ENCODE results near the gene SDK2.

Gene SDK2

DNA sequence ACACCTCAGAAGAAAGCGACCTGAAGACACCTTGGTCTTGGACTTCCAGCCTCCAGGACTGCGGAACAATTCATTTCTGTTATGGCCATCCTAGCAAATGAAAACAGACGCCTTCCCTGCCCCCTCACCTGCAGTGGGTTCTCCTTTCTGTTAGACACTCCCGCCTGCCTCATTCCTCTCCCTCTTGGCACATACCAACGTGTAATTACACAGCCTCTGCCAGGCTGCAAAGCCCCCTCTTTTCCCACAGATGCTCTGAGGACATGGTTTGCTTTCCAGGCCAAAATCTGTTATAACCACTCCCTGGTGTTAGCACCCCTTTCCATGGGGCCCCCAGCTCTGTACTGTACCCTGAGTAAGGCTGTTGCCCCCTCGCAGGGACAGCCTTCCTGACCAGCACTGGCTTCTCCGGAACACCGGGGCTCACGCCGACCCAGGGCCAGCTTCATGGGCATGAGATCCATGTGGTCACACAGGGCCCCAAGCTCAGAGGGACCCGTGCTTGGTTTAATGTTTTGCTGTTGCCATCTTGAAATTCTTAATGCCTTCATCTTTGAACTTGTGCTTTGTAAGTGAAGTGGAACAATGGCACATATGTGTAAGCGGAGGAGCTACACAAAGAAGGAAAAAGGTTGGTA is 64.1 kb downstream of the SDK2 start:
- no peak for DNase-seq (ENCODE audit: extremely low spot score)
- POLR2A ChIA-PET: no interaction called here
- no peak for TF ChIP-seq TARDBP (IDR thresholded peaks at IDR 0.05)
- no peak for TF ChIP-seq NFRKB (IDR thresholded peaks at IDR 0.05)
- no peak for TF ChIP-seq PKNOX1 (IDR thresholded peaks at IDR 0.05)
- no peak for TF ChIP-seq FOXA1 (IDR thresholded peaks at IDR 0.05)
- no peak for TF ChIP-seq ZNF384 (IDR thresholded peaks at IDR 0.05)
- TF ChIP-seq FOXK2 (IDR thresholded peaks at IDR 0.05): no peak
- TF ChIP-seq CTBP1 (IDR thresholded peaks at IDR 0.05; ENCODE audit: borderline replicate concordance): no peak
- CTCF ChIA-PET: no interaction called here

GRCh38 chr17:73576556-73577098 is 67.6 kb downstream of the SDK2 start:
- CTCF ChIA-PET: no interaction called here
- TF ChIP-seq L3MBTL2 (conservative IDR thresholded peaks at IDR 0.05): no peak
- TF ChIP-seq ARNT (IDR thresholded peaks at IDR 0.05): no peak
- TF ChIP-seq CTBP1 (IDR thresholded peaks at IDR 0.05; ENCODE audit: borderline replicate concordance): no peak
- POLR2A ChIA-PET: no interaction called here
- no peak for DNase-seq (ENCODE audit: extremely low spot score)

DNA sequence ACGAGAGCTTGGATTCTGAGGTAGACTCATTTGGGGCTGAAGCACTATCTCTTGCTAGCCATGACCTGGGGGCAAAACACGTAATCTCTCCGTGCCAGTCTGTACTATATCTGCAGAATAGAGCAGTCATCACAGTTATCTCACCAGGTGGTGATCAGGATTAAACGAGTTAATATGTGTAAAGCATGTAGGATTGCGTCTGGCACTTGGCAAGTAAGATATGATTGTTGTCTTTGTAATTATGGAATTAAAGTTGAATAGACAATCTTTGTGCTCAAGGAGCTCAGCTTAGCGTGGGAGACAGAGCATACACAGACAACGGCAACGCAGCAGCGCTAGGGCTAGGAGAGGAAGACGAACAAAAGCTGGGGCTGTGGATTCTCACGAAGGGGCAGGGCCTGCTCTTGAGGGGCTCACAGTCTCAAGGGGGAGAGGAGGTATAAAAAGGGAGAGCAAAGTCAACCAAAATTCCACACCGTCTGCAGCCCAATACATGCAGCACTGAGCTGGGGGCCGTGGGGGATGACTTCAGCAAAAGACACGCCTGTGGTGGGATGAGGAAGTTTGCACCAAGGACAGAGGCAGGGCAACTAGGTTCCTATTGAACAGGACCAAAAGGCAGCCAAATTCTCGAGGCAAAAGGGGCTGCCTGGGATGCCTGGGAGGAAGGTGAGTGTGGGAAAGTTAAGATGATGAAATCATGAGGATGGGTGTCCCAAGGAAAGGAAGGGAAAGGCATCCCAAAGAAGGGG is 68.6 kb downstream of the SDK2 start:
- ChIA-PET POLR2A (no interaction called here), CTCF (interaction anchor here (0.8 kb wide), 1 partner anchor 8 kb away, joined by 4 read pairs; no protein-coding TSS in a partner anchor)
- TF ChIP-seq SUZ12 (IDR thresholded peaks at IDR 0.05) (no peak), ZNF384 (IDR thresholded peaks at IDR 0.05) (no peak), SP1 (IDR thresholded peaks at IDR 0.05) (no peak), TARDBP (IDR thresholded peaks at IDR 0.05) (no peak), FOXK2 (IDR thresholded peaks at IDR 0.05) (no peak), BHLHE40 (IDR thresholded peaks at IDR 0.05; ENCODE audit: borderline replicate concordance) (no peak), L3MBTL2 (conservative IDR thresholded peaks at IDR 0.05) (no peak), HDGF (IDR thresholded peaks at IDR 0.05; ENCODE audit: borderline replicate concordance) (no peak), FOXA1 (IDR thresholded peaks at IDR 0.05) (no peak), NFRKB (IDR thresholded peaks at IDR 0.05) (no peak), PKNOX1 (IDR thresholded peaks at IDR 0.05) (no peak), LEF1 (IDR thresholded peaks at IDR 0.05; ENCODE audit: borderline replicate concordance) (no peak)
- no peak for DNase-seq (ENCODE audit: extremely low spot score)

DNA sequence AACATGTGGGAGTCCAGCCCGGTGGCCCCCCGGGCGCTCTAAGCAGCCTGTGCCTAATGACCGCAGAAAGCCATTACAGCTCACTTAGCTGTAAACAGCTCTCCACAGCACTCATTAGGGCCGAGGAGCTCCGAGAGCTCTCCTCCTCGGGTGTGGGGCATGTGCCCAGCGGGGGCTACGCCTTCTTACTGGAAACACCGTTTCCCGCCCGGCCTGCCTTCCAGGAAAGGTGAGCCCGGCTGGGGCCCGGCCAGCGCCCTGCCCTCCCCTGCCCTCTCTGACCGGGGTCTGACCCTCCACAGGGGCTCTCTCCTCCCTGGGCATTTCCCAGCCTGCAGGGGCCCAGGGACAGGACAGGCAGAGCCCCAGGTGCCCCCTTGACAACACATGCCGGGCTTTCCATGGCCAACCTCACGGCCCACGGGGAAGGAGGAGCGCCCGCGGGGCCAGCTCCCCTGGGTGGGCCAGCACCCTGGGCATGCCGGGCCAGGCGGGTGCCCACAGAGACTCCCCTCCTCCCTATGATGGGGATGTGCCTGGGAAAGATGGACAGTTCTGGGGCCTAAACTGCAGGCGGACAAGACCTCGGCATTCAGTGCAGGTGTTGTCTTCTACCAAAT is 72.6 kb downstream of the SDK2 start:
- POLR2A ChIA-PET: no interaction called here
- TF ChIP-seq FOXK2 (IDR thresholded peaks at IDR 0.05) (no peak), BHLHE40 (IDR thresholded peaks at IDR 0.05; ENCODE audit: borderline replicate concordance) (no peak), ELF4 (IDR thresholded peaks at IDR 0.05) (no peak), HDGF (IDR thresholded peaks at IDR 0.05; ENCODE audit: borderline replicate concordance) (no peak), L3MBTL2 (conservative IDR thresholded peaks at IDR 0.05) (no peak)
- CTCF ChIA-PET: no interaction called here
- DNase-seq (ENCODE audit: extremely low spot score): no peak

DNA sequence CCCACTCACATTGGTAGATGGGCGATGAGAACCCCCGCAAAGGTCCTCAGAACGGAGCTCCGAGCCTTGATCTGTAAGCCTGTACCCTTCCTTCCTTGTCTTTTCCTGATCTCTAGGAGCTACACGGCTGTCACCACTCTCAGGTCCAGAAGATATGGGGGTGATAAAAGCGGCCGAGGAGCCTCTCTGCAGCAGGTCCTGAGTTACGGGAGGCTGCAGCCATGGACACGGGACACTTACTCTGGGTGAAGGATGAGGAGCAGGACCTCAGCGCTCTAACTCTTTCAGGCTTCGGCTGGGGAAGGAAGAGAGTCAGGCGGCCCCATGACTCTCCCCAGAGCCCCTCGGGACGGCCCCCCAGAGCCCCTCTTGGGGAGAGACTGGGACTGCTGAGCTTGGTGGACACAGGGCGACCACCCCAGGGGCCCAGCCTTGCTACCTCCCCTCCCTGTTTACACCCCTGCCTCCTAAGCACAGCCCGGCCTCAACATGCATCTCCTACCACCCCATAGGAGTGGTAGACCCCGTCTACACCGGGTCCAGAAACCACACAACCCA is 74.4 kb downstream of the SDK2 start:
- TF ChIP-seq TARDBP (IDR thresholded peaks at IDR 0.05) (no peak), HDGF (IDR thresholded peaks at IDR 0.05; ENCODE audit: borderline replicate concordance) (no peak), BHLHE40 (IDR thresholded peaks at IDR 0.05; ENCODE audit: borderline replicate concordance) (no peak), PKNOX1 (IDR thresholded peaks at IDR 0.05) (no peak), ELF4 (IDR thresholded peaks at IDR 0.05) (no peak)
- DNase-seq (ENCODE audit: extremely low spot score): no peak
- ChIA-PET CTCF (no interaction called here), POLR2A (no interaction called here)

DNA sequence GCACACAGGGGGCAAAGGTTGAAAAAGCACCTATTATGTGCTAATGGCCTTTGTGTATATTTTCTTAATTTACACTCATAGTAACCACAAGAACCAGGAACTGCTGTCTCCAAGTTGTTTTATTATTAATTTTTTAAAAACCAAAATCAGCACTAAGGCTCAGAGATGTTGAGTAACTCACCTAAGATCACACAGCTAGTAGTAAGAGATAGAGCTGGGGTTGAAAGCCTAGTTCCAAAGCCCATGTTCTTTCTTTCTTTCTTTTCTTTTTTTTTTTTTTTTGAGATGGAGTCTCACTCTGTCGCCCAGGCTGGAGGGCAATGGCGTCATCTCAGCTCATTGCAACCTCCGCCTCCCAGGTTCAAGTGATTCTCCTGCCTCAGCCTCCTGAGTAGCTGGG is 75.3 kb downstream of the SDK2 start:
- CTCF ChIA-PET: no interaction called here
- TF ChIP-seq CTBP1 (IDR thresholded peaks at IDR 0.05; ENCODE audit: borderline replicate concordance) (no peak), SP1 (IDR thresholded peaks at IDR 0.05) (no peak), BHLHE40 (IDR thresholded peaks at IDR 0.05; ENCODE audit: borderline replicate concordance) (no peak), TARDBP (IDR thresholded peaks at IDR 0.05) (no peak), SUZ12 (IDR thresholded peaks at IDR 0.05) (no peak), FOXA1 (IDR thresholded peaks at IDR 0.05) (no peak), ELF4 (IDR thresholded peaks at IDR 0.05) (no peak), FOXM1 (IDR thresholded peaks at IDR 0.05; ENCODE audit: borderline replicate concordance) (no peak), PKNOX1 (IDR thresholded peaks at IDR 0.05) (no peak)
- no peak for DNase-seq (ENCODE audit: extremely low spot score)
- POLR2A ChIA-PET: no interaction called here
